HepG2 (cell line): Measurements from ENCODE around the gene SYMPK. TPM values are rescaled to one million over a fixed set of nuclear protein-coding genes. Genes with fewer than 3 reads are reported as not detected.

ENCODE experiments used
- ATAC-seq: fragments of 200-7000 bp; cut with Tn5 transposase; 3 replicates; pipeline ENCODE4 v1.9.1; 2020; ENCODE audit warnings: mild to moderate bottlenecking, moderate library complexity
- BruUV-seq: library from RNA; stranded (reverse); fragments of 400-500 nt; replicated peaks from 2 replicates; lab custom pipeline; 2021; lab: Mats Ljungman, UMichigan
- CTCF ChIA-PET: fragments of 300-600 bp; formaldehyde crosslinking; extraction: SDS; loops from one replicate; lab custom pipeline; 2021; ENCODE audit warnings: low total read pairs, inconsistent platforms, low intra/inter-chr PET ratio; lab: Yijun Ruan, JAX
- POLR2A ChIA-PET: fragments of 350-600 bp; sonication (Branson Sonifier 250); formaldehyde crosslinking; loops from one replicate; lab custom pipeline; 2020; ENCODE audit warnings: antibody characterized with exemption, inconsistent platforms; lab: Yijun Ruan, JAX
- DNase-seq: peaks from one replicate; pipeline ENCODE4 v3.0.0-alpha.2; 2015; ENCODE audit warnings: low spot score
- FAIRE-seq: peaks from 3 replicates; lab custom pipeline; 2011; peaks lifted over from hg19 to GRCh38; lab: Jason Lieb, UNC
- H2AFZ ChIP-seq: one replicate; pipeline ENCODE4 v1.6.1; 2011; ENCODE audit warnings: low read length, inconsistent platforms
- H3K27ac ChIP-seq: fragments of 300-600 bp; 3 replicates; pipeline ENCODE4 v1.8.0; 2011; ENCODE audit warnings: mixed run types, mild to moderate bottlenecking, mixed read lengths, low read length, inconsistent platforms; ENCODE audit not compliant: insufficient read depth; ENCODE audit errors: extremely low read length
- H3K27me3 ChIP-seq, 2 experiments: fragments of 200-600 bp in 1 of 2; 2 replicates in 1 of 2; 3 replicates in 1 of 2; pipeline versions ENCODE4 v1.6.0 to v1.8.0; 2011; ENCODE audit warnings: low read length in 2 of 2, mild to moderate bottlenecking in 2 of 2, moderate library complexity in 2 of 2, inconsistent platforms in 1 of 2; ENCODE audit not compliant: insufficient read depth in 2 of 2, control insufficient read depth in 1 of 2
- H3K36me3 ChIP-seq, 2 experiments: fragments of 200-600 bp in 1 of 2; replicated peaks in 1 of 2; 2 replicates in 1 of 2; 3 replicates in 1 of 2; pipeline versions ENCODE4 v1.5.1 to v1.8.0; 2011; ENCODE audit warnings: low read length in 2 of 2, inconsistent platforms in 1 of 2; ENCODE audit not compliant: insufficient read depth in 2 of 2, control insufficient read depth in 1 of 2
- H3K4me1 ChIP-seq: 2 replicates; pipeline ENCODE4 v1.5.1; 2012; ENCODE audit warnings: low read length, inconsistent platforms; ENCODE audit not compliant: insufficient read depth
- H3K4me2 ChIP-seq: 2 replicates; pipeline ENCODE4 v1.6.0; 2011; ENCODE audit warnings: low read depth, low read length, inconsistent platforms
- H3K4me3 ChIP-seq, 3 experiments: fragments of 200-600 bp in 1 of 3; sonication (generic), shearing (Covaris generic) in 1 of 3; replicated peaks in 1 of 3; 2 replicates each; pipeline ENCODE4 v1.5.1; 2011 to 2016; ENCODE audit warnings: low read length in 3 of 3, inconsistent platforms in 2 of 3, low read depth in 2 of 3, mild to moderate bottlenecking in 2 of 3, control low read depth in 1 of 3, mixed read lengths in 1 of 3; ENCODE audit not compliant: insufficient read depth in 1 of 3
- H3K79me2 ChIP-seq: one replicate; pipeline ENCODE4 v1.6.1; 2011; ENCODE audit warnings: low read length, inconsistent platforms; ENCODE audit not compliant: insufficient read depth
- H3K9ac ChIP-seq: 2 replicates; pipeline ENCODE4 v1.6.0; 2011; ENCODE audit warnings: mild to moderate bottlenecking, low read depth, low read length, inconsistent platforms; ENCODE audit not compliant: insufficient read depth
- H3K9me3 ChIP-seq: 2 replicates; pipeline ENCODE4 v1.5.1; 2012; ENCODE audit warnings: mild to moderate bottlenecking, low read length
- H4K20me1 ChIP-seq: 2 replicates; pipeline ENCODE4 v1.6.0; 2011; ENCODE audit warnings: inconsistent platforms, mild to moderate bottlenecking, low read length, moderate library complexity; ENCODE audit not compliant: insufficient read depth
- FOXJ3 ChIP-seq: sonication (generic); formaldehyde crosslinking; IDR thresholded peaks from 2 replicates; pipeline ENCODE4 v1.4.0; 2020; ENCODE audit warnings: missing genetic modification reagents, mild to moderate bottlenecking, borderline replicate concordance
- SAP130 ChIP-seq: IDR thresholded peaks from 2 replicates; pipeline ENCODE4 v1.6.1; 2016; ENCODE audit warnings: low read depth
- STAT6 ChIP-seq: sonication (generic); formaldehyde crosslinking; IDR thresholded peaks from 2 replicates; pipeline ENCODE4 v1.4.0; 2020; ENCODE audit warnings: missing genetic modification reagents, mild to moderate bottlenecking, borderline replicate concordance
- ZBTB42 ChIP-seq: sonication (generic); formaldehyde crosslinking; IDR thresholded peaks from 2 replicates; pipeline ENCODE4 v1.5.0; 2020; ENCODE audit warnings: mild to moderate bottlenecking, missing genetic modification reagents
- WGBS: methylation state at CpG from one replicate; pipeline ENCODE4 v1.1.6; 2017; ENCODE audit warnings: low lambda C conversion rate; 5-methylcytosine and 5-hydroxymethylcytosine counted together
- in situ Hi-C: cut with HindIII; loops from 2 replicates; pipeline ENCODE4 v1.10.0; 2017; ENCODE audit warnings: low pct_unique_long_range_greater_than_20kb; ENCODE audit not compliant: extremely low pct_ligation_motif_present
- intact Hi-C: fragments of 100-400 bp; cut with micrococcal nuclease; formaldehyde crosslinking; loops from one replicate; pipeline ENCODE4 v1.10.0; 2022; ENCODE audit not compliant: unreplicated experiment
- polyA plus RNA-seq, 8 experiments: library from polyadenylated mRNA; depleted of rRNA in 3 of 8; stranded (reverse) in 7 of 8; unstranded in 1 of 8; fragments of >200 nt; fragmentation: Illumina TruSeq in 4 of 8; extraction: Trizol in 4 of 8; gene quantifications; 2 replicates each; pipeline versions ENCODE4 v1.2.1 to v1.2.3, GENCODE V29; 2011 to 2016; ENCODE audit warnings: low read depth in 4 of 8, missing spikeins in 1 of 8, mixed read lengths in 1 of 8; ENCODE audit not compliant: insufficient read depth in 1 of 8
- total RNA-seq, 5 experiments: library from RNA; depleted of rRNA; stranded (reverse); fragments of >200 nt; fragmentation: Illumina TruSeq; extraction: Trizol; gene quantifications; 2 replicates each; pipeline ENCODE4 v1.2.3, GENCODE V29; 2016; ENCODE audit warnings: low read depth in 1 of 5
- TF ChIP-seq, protein P1 (sequence below): sonication (generic); formaldehyde crosslinking; IDR thresholded peaks from 2 replicates; pipeline ENCODE4 v1.9.0; 2021; ENCODE audit warnings: missing genetic modification reagents, borderline replicate concordance
- TF ChIP-seq, protein P2 (sequence below): sonication (generic); formaldehyde crosslinking; IDR thresholded peaks from 2 replicates; pipeline ENCODE4 v1.4.0; 2020; ENCODE audit warnings: missing genetic modification reagents

The SYMPK gene
- total and polyA plus RNA-seq, 2 of the 13 experiments (the other 11 are each of a cell fraction or from before 2014, with no cell fraction given) = 21.9 to 55.7 TPM

DNA sequence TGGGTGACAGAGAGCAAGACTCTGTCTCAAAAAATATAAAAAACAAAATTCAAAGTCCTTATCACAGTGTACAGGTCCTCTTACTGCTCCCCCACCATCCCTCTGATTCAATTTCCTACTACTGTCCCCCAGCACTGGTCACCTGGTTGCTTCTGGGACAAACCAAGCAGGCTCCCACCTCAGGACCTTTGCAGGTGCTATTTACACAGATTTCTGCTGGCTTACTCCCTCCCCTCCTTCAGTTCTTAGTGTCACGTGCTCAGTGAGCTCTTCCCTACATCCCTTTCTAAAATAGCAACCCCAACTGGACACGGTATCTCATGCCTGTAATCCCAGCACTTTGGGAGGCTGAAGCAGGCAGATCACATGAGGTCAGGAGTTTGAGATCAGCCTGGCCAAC is 17.0 kb upstream of the SYMPK start:
- Histone ChIP-seq H2AFZ (no peak overlapping the region), H3K27me3 (no peaks in the 10 kb centered on the region), H3K79me2 (peaks cover 17% of the 10 kb centered on the region), H3K9me3 (no peaks in the 10 kb centered on the region), H3K36me3 (no peaks in the 10 kb centered on the region), H3K4me1 (peaks cover 89% of the 10 kb centered on the region), H4K20me1 (no peaks in the 10 kb centered on the region), H3K27ac (no peak overlapping the region), H3K9ac (no peak overlapping the region), H3K4me2 (no peak overlapping the region), H3K4me3 (no peak overlapping the region)
- no peak for TF ChIP-seq STAT6 (CRISPR knock-in tag)
- TF ChIP-seq SAP130 (CRISPR knock-in tag) = no peak
- TF ChIP-seq FOXJ3 (CRISPR knock-in tag) = no peak
- no peak for TF ChIP-seq ZBTB42 (CRISPR knock-in tag)
- TF ChIP-seq, protein P1, sequence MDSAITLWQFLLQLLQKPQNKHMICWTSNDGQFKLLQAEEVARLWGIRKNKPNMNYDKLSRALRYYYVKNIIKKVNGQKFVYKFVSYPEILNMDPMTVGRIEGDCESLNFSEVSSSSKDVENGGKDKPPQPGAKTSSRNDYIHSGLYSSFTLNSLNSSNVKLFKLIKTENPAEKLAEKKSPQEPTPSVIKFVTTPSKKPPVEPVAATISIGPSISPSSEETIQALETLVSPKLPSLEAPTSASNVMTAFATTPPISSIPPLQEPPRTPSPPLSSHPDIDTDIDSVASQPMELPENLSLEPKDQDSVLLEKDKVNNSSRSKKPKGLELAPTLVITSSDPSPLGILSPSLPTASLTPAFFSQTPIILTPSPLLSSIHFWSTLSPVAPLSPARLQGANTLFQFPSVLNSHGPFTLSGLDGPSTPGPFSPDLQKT = no peak
- TF ChIP-seq, protein P2, sequence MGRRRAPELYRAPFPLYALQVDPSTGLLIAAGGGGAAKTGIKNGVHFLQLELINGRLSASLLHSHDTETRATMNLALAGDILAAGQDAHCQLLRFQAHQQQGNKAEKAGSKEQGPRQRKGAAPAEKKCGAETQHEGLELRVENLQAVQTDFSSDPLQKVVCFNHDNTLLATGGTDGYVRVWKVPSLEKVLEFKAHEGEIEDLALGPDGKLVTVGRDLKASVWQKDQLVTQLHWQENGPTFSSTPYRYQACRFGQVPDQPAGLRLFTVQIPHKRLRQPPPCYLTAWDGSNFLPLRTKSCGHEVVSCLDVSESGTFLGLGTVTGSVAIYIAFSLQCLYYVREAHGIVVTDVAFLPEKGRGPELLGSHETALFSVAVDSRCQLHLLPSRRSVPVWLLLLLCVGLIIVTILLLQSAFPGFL (CRISPR knock-in tag) = no peak
- WGBS = 83% methylated on average over 2 of the region's 2 CpGs
- intact Hi-C loops = no loop called here
- ChIA-PET POLR2A (interaction anchor here (0.7 to 10.3 kb wide), 3 partner anchors 12 to 63 kb away, joined by 3 to 388 read pairs (median 13); partner anchors contain the start of genes FOXA3 and SYMPK), CTCF (no interaction called here)
- no peak for FAIRE-seq
- no TSS peak for BruUV-seq
- no peak for DNase-seq
- no peak for ATAC-seq
- in situ Hi-C loops = no loop called here
